A549 (cell line): ENCODE data around the gene FBXL7. TPM values are rescaled to one million over a fixed set of nuclear protein-coding genes. Genes with fewer than 3 reads are reported as not detected.
A peak's percentile ranks its signal among the peaks of the same experiment; 100 is the strongest.

Source experiments
- ATAC-seq, 2 experiments: fragments of 200-7000 bp in 1 of 2; fragments of >200 bp in 1 of 2; cut with Nextera tagmentation in 1 of 2; cut with Tn5 transposase in 1 of 2; 3 replicates each; pipeline versions ENCODE4 v1.8.0 to v1.9.1; 2018 to 2020; ENCODE audit warnings: mild to moderate bottlenecking in 1 of 2, moderate library complexity in 1 of 2
- CTCF ChIA-PET: fragments of 300-600 bp; sonication (Branson Sonifier 250); formaldehyde crosslinking; extraction: SDS; loops from one replicate; lab custom pipeline; 2021; ENCODE audit warnings: antibody characterized with exemption, inconsistent platforms; lab: Yijun Ruan, JAX
- POLR2A ChIA-PET: fragments of 350-600 bp; formaldehyde crosslinking; extraction: SDS; loops from one replicate; lab custom pipeline; 2021; ENCODE audit warnings: antibody characterized with exemption, inconsistent platforms; lab: Yijun Ruan, JAX
- DNase-seq, 2 experiments: peaks; one replicate each; pipeline versions ENCODE4 v3.0.0 to v3.0.0-alpha.2; 2011 to 2016; ENCODE audit warnings: low read depth in 1 of 2, low spot score in 1 of 2
- FAIRE-seq: peaks from 2 replicates; lab custom pipeline; 2011; peaks lifted over from hg19 to GRCh38; lab: Jason Lieb, UNC
- H3K27ac ChIP-seq, 2 experiments: fragments of >200 bp; sonication (Bioruptor Twin); formaldehyde crosslinking; 3 replicates each; pipeline ENCODE4 v1.5.1; 2016 to 2017
- H3K4me1 ChIP-seq: fragments of >200 bp; sonication (Bioruptor Twin); formaldehyde crosslinking; 3 replicates; pipeline ENCODE4 v1.6.1; 2016
- H3K4me2 ChIP-seq: fragments of >200 bp; sonication (Bioruptor Twin); formaldehyde crosslinking; 3 replicates; pipeline ENCODE4 v1.6.1; 2016
- H3K4me3 ChIP-seq: fragments of >200 bp; sonication (Bioruptor Twin); formaldehyde crosslinking; 3 replicates; pipeline ENCODE4 v1.5.1; 2016
- H3K9me3 ChIP-seq: fragments of >200 bp; sonication (Bioruptor Twin); formaldehyde crosslinking; 3 replicates; pipeline ENCODE4 v1.6.1; 2016
- CBX2 ChIP-seq: fragments of 200-600 bp; sonication (generic); IDR thresholded peaks from 2 replicates; pipeline ENCODE4 v1.6.1; 2016; ENCODE audit warnings: low read depth, mild to moderate bottlenecking, borderline replicate concordance
- E2F6 ChIP-seq: IDR thresholded peaks from 2 replicates; pipeline ENCODE4 v1.6.1; 2012; ENCODE audit warnings: low read depth, borderline replicate concordance
- EHMT2 ChIP-seq: fragments of 200-600 bp; sonication (generic); IDR thresholded peaks from 2 replicates; pipeline ENCODE4 v1.6.1; 2016; ENCODE audit warnings: antibody characterized with exemption, low read depth, mild to moderate bottlenecking, moderate library complexity
- EP300 ChIP-seq, 2 experiments: fragments of >200 bp; sonication (Bioruptor Twin); formaldehyde crosslinking; IDR thresholded peaks; 2 replicates in 1 of 2; 3 replicates in 1 of 2; pipeline ENCODE4 v1.6.1; 2016 to 2017
- FOSL2 ChIP-seq, 2 experiments: fragments of 450-650 bp in 1 of 2; fragments of >200 bp in 1 of 2; sonication (Bioruptor Twin) in 1 of 2; formaldehyde crosslinking; IDR thresholded peaks; 2 replicates each; pipeline versions ENCODE4 v1.5.0 to v1.6.1; 2016 to 2020; ENCODE audit warnings: mild to moderate bottlenecking in 1 of 2, moderate library complexity in 1 of 2
- GATA3 ChIP-seq: IDR thresholded peaks from 2 replicates; pipeline ENCODE4 v1.6.1; 2012; ENCODE audit warnings: borderline replicate concordance
- HEYL ChIP-seq: fragments of 250-450 bp; sonication (Bioruptor Pico); IDR thresholded peaks from 2 replicates; pipeline ENCODE4 v1.8.0; 2021; ENCODE audit warnings: mild to moderate bottlenecking, moderate library complexity
- HOXA7 ChIP-seq: fragments of 250-450 bp; sonication (Bioruptor Pico); IDR thresholded peaks from 2 replicates; pipeline ENCODE4 v1.5.0; 2020; ENCODE audit warnings: mild to moderate bottlenecking, moderate library complexity
- HOXB13 ChIP-seq: fragments of 250-450 bp; sonication (Bioruptor Pico); IDR thresholded peaks from 2 replicates; pipeline ENCODE4 v1.5.0; 2020; ENCODE audit warnings: low read depth, mild to moderate bottlenecking, moderate library complexity
- HOXB5 ChIP-seq: fragments of 250-450 bp; sonication (Bioruptor Pico); IDR thresholded peaks from 2 replicates; pipeline ENCODE4 v1.5.0; 2020; ENCODE audit warnings: mild to moderate bottlenecking, moderate library complexity
- JUNB ChIP-seq: fragments of >200 bp; sonication (Bioruptor Twin); formaldehyde crosslinking; IDR thresholded peaks from 2 replicates; pipeline ENCODE4 v1.6.1; 2016
- MAFK ChIP-seq: fragments of 450-650 bp; IDR thresholded peaks from 2 replicates; pipeline ENCODE4 v1.6.1; 2014; ENCODE audit not compliant: partially characterized antibody
- PBX3 ChIP-seq: IDR thresholded peaks from 2 replicates; pipeline ENCODE4 v1.6.1; 2012
- POLR2A ChIP-seq: IDR thresholded peaks from 2 replicates; pipeline ENCODE4 v1.6.1; 2012; ENCODE audit warnings: mild to moderate bottlenecking, low read length
- SREBF2 ChIP-seq: fragments of 450-650 bp; IDR thresholded peaks from 2 replicates; pipeline ENCODE4 v1.6.1; 2014; ENCODE audit warnings: mild to moderate bottlenecking, moderate library complexity
- ZFP36 ChIP-seq: fragments of 450-650 bp; IDR thresholded peaks from 2 replicates; pipeline ENCODE4 v1.6.1; 2014; ENCODE audit warnings: borderline replicate concordance; ENCODE audit not compliant: partially characterized antibody
- WGBS: methylation state at CpG from one replicate; pipeline ENCODE4 v1.1.6; 2017; ENCODE audit errors: missing lambda C conversion rate; 5-methylcytosine and 5-hydroxymethylcytosine counted together
- polyA plus RNA-seq, 4 experiments: library from polyadenylated mRNA; depleted of rRNA in 3 of 4; stranded (reverse); fragments of >200 nt; fragmentation: RNase III in 1 of 4; extraction: RNeasy Plus Mini Kit Qiagen cat#74134 plus additional on column Dnase treatment in 1 of 4; gene quantifications; 2 replicates in 3 of 4; 3 replicates in 1 of 4; pipeline ENCODE4 v1.2.3, GENCODE V29; 2011 to 2017
- TF ChIP-seq, protein P1 (sequence below): fragments of 200-600 bp; sonication (generic); IDR thresholded peaks from 2 replicates; pipeline ENCODE4 v1.6.1; 2016; ENCODE audit warnings: antibody characterized with exemption, mild to moderate bottlenecking, moderate library complexity
- TF ChIP-seq, protein P2 (sequence below): IDR thresholded peaks from 2 replicates; pipeline ENCODE4 v1.6.1; 2012
- TF ChIP-seq, protein P3 (sequence below): fragments of >200 bp; sonication (Bioruptor Twin); formaldehyde crosslinking; IDR thresholded peaks from 3 replicates; pipeline ENCODE4 v1.5.1; 2016
- TF ChIP-seq, protein P4 (sequence below): fragments of >200 bp; sonication (Bioruptor Twin); formaldehyde crosslinking; IDR thresholded peaks from 3 replicates; pipeline ENCODE4 v1.6.1; 2016

FBXL7 gene
- polyA plus RNA-seq, 2 of the 4 experiments (the other 2 are of a cell fraction), result 0.90 to 1.7 TPM

- ChIA-PET CTCF (no interaction called here), POLR2A (no interaction called here)
- TF ChIP-seq HOXA7 (CRISPR knock-in tag) (no peak), POLR2A (no peak), JUNB (no peak), ZFP36 (no peak), FOSL2 (IDR thresholded peaks at IDR 0.05) (no peak), FOSL2 (CRISPR knock-in tag; IDR thresholded peaks at IDR 0.05) (peak; percentile 45; the same call in 1 of the 2 replicates), CBX2 (no peak), HOXB5 (CRISPR knock-in tag) (no peak), GATA3 (0 out of 2 replicates have a peak, but pooled peaks have one; percentile 36)
- TF ChIP-seq, protein P1, sequence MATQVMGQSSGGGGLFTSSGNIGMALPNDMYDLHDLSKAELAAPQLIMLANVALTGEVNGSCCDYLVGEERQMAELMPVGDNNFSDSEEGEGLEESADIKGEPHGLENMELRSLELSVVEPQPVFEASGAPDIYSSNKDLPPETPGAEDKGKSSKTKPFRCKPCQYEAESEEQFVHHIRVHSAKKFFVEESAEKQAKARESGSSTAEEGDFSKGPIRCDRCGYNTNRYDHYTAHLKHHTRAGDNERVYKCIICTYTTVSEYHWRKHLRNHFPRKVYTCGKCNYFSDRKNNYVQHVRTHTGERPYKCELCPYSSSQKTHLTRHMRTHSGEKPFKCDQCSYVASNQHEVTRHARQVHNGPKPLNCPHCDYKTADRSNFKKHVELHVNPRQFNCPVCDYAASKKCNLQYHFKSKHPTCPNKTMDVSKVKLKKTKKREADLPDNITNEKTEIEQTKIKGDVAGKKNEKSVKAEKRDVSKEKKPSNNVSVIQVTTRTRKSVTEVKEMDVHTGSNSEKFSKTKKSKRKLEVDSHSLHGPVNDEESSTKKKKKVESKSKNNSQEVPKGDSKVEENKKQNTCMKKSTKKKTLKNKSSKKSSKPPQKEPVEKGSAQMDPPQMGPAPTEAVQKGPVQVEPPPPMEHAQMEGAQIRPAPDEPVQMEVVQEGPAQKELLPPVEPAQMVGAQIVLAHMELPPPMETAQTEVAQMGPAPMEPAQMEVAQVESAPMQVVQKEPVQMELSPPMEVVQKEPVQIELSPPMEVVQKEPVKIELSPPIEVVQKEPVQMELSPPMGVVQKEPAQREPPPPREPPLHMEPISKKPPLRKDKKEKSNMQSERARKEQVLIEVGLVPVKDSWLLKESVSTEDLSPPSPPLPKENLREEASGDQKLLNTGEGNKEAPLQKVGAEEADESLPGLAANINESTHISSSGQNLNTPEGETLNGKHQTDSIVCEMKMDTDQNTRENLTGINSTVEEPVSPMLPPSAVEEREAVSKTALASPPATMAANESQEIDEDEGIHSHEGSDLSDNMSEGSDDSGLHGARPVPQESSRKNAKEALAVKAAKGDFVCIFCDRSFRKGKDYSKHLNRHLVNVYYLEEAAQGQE, result no peak
- Histone ChIP-seq H3K4me3 (no peak overlapping the region), H3K27ac (no peak overlapping the region), H3K9me3 (no peaks in the 10 kb centered on the region), H3K4me2 (peak overlapping the region; percentile 33; the same call in 2 of the 3 replicates), H3K4me1 (peaks cover 5% of the 10 kb centered on the region; the same call in 1 of the 3 replicates)
- peak in 1 of 2 experiments; percentile 41 for DNase-seq
- FAIRE-seq, result no peak
- ATAC-seq, result peak in 1 of 2 experiments; percentile 45; a peak in 1 of 6 replicates
- 9% methylated on average over 3 of the region's 3 CpGs for WGBS
Measured at GRCh38 chr5:15834596-15835245, 334.7 kb downstream of the FBXL7 start.

DNA sequence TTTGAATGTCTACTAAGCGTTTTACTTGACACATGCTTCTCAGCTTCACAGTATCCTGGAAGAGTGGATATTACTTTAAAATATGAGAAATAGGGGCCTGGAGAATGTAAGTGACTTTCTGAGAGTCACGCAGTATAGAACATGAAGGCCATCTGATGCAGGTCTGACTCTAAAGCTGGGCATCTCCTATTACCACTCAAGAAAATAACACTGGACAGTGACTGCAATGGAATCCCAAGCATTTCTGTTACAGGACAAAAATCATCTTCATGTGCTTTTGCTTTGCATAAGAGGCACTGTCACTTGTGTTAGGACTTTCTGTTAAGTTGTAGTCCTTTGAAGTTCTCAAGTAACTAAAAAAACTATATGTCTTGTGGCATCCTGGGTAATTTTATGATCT is 335.5 kb downstream of the FBXL7 start:
- 16% methylated on average over 2 of the region's 2 CpGs for WGBS
- H3K4me3 ChIP-seq, result no peak overlapping the region
- H3K27ac ChIP-seq, result no peak overlapping the region
- TF ChIP-seq E2F6, result no peak
- no peak for TF ChIP-seq PBX3
- FAIRE-seq (no peak), DNase-seq (no peak), ATAC-seq (no peak)
- POLR2A ChIA-PET, result no interaction called here
- H3K4me1 ChIP-seq, result peaks cover 5% of the 10 kb centered on the region; the same call in 1 of the 3 replicates
- no peaks in the 10 kb centered on the region for H3K9me3 ChIP-seq
- CTCF ChIA-PET, result no interaction called here
- H3K4me2 ChIP-seq, result peak overlapping the region; percentile 33; the same call in 1 of the 3 replicates

- no peak overlapping the region for H3K4me2 ChIP-seq
- DNase-seq (no peak), ATAC-seq (no peak), FAIRE-seq (no peak)
- peaks cover 5% of the 10 kb centered on the region; the same call in 1 of the 3 replicates for H3K4me1 ChIP-seq
- WGBS, result 24% methylated on average over 2 of the region's 2 CpGs
- H3K9me3 ChIP-seq, result no peaks in the 10 kb centered on the region
- H3K27ac ChIP-seq, result no peak overlapping the region
- no peak overlapping the region for H3K4me3 ChIP-seq
- CTCF ChIA-PET, result interaction anchor here (0.6 kb wide), 1 partner anchor 11 kb away, joined by 3 read pairs; no protein-coding TSS in a partner anchor
- no peak for TF ChIP-seq EP300 (IDR thresholded peaks at IDR 0.05)
- TF ChIP-seq MAFK, result no peak
- no peak for TF ChIP-seq GATA3
- TF ChIP-seq, protein P2, sequence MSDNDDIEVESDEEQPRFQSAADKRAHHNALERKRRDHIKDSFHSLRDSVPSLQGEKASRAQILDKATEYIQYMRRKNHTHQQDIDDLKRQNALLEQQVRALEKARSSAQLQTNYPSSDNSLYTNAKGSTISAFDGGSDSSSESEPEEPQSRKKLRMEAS, result no peak
- TF ChIP-seq EHMT2, result no peak
- TF ChIP-seq SREBF2, result no peak
- no peak for TF ChIP-seq FOSL2 (IDR thresholded peaks at IDR 0.05)
- TF ChIP-seq FOSL2 (CRISPR knock-in tag; IDR thresholded peaks at IDR 0.05), result no peak
- no peak for TF ChIP-seq E2F6
- no peak for TF ChIP-seq HEYL (CRISPR knock-in tag)
- TF ChIP-seq, protein P3, sequence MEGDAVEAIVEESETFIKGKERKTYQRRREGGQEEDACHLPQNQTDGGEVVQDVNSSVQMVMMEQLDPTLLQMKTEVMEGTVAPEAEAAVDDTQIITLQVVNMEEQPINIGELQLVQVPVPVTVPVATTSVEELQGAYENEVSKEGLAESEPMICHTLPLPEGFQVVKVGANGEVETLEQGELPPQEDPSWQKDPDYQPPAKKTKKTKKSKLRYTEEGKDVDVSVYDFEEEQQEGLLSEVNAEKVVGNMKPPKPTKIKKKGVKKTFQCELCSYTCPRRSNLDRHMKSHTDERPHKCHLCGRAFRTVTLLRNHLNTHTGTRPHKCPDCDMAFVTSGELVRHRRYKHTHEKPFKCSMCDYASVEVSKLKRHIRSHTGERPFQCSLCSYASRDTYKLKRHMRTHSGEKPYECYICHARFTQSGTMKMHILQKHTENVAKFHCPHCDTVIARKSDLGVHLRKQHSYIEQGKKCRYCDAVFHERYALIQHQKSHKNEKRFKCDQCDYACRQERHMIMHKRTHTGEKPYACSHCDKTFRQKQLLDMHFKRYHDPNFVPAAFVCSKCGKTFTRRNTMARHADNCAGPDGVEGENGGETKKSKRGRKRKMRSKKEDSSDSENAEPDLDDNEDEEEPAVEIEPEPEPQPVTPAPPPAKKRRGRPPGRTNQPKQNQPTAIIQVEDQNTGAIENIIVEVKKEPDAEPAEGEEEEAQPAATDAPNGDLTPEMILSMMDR, result no peak
- TF ChIP-seq, protein P4, sequence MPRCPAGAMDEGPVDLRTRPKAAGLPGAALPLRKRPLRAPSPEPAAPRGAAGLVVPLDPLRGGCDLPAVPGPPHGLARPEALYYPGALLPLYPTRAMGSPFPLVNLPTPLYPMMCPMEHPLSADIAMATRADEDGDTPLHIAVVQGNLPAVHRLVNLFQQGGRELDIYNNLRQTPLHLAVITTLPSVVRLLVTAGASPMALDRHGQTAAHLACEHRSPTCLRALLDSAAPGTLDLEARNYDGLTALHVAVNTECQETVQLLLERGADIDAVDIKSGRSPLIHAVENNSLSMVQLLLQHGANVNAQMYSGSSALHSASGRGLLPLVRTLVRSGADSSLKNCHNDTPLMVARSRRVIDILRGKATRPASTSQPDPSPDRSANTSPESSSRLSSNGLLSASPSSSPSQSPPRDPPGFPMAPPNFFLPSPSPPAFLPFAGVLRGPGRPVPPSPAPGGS, result no peak
- TF ChIP-seq HOXB13 (CRISPR knock-in tag), result no peak
- TF ChIP-seq, all 56 proteins: peak for 0
- POLR2A ChIA-PET, result no interaction called here
Measured at GRCh38 chr5:15837551-15838289, 337.7 kb downstream of the FBXL7 start.
